GM15510 (cell line): ENCODE data around the gene INS.

Experiments
- POLR2A ChIP-seq: IDR thresholded peaks from 3 replicates; pipeline ENCODE4 v1.6.1; 2011; ENCODE audit warnings: borderline replicate concordance; ENCODE audit not compliant: insufficient read length; ENCODE audit errors: extremely low read depth

Gene INS

DNA sequence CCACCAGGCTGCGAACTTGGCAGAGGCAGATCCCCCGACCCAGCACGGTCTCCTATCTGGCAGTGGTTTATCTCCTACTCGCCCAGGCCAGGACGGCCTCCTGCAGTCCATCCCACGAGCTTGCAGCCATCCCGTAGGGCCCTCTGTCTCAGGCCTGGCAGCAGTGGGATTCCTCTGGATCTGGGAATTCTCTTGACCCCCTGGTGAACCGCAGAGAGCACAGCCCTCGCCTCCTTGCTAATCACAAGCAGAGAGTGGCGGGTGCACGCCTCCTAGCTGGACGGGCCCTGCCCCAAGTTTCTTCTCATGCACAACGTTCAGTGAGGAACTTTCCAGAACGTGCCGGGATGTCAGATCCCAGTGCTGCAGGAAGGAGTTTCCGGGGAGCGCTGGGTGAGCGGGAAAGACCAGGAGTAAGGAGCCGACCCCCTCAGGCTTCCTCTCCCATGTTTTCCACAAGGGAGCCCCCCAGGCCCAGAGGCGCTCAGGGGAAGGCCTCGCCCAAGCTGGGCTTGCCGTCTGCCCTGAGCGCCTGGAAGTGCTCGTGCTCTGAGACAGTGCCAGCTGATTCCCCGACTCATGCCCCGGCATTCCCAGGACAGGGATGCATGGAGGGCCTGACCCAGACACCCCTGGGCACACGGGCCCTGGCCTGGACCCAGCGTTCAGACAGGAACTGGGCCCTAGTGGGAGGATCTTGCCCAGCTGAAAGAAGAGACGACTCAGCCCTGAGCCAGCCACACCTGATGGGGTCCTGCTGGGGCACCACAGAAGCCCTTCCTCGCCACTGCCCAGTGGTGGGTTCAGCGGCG, 46.4 kb downstream of the INS start:
- TF ChIP-seq POLR2A, result no peak

DNA sequence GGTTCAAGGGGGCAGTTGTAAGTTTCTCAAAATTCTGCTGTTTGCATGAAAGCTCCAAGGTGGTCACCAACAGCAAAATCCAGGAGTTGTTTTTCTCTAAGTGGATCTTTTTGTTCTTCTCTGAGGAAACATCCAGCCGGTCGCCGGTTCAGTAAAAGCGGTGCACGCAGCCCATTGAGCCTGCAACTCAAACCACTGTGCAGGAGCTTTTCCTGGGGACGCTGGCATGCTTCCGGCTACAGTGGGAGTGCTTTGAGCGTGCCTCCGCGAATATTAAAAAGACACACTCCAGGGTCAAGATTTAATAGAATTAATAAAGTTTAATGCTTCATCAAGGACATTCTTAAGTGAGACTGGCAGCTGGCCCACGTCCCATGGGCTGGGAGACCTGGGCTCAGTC, 47.2 kb downstream of the INS start:
- TF ChIP-seq POLR2A, result no peak

DNA sequence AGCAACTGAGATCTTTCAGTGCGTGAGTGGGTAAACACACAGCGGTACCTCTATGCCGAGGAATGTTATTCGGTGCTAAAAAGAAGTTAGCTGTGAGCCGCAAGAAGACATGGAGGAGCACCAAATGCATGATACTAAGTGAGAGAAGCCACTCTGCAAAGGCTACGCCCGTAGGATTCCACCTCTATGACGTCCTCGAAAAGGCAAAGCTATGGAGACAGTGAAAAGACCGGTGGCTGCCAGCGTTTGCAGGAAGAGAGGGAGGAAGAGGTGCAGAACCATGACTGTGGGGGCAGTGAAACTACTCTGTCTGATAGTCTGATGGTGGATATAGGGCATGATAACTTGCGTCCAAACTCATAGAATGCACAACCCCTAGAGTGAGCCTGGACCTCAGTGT, 50.5 kb downstream of the INS start:
- TF ChIP-seq POLR2A, result no peak
